Mucosa of descending colon (tissue), 3 donors: Measurements from ENCODE around the gene MSANTD4. TPM values are rescaled to one million over a fixed set of nuclear protein-coding genes. Genes with fewer than 3 reads are reported as not detected.

Source experiments
- ATAC-seq: fragments of 200-7000 bp; cut with Tn5 transposase; one replicate; pipeline ENCODE4 v1.9.1; 2020; ENCODE audit warnings: mild to moderate bottlenecking, moderate library complexity
- DNase-seq, 3 donors: peaks; one replicate each; pipeline ENCODE4 v3.0.0-alpha.2; 2020
- H3K36me3 ChIP-seq: fragments of 200-600 bp; one replicate; pipeline ENCODE4 v1.8.0; 2021; ENCODE audit warnings: low read depth, mild to moderate bottlenecking
- H3K4me1 ChIP-seq: fragments of 200-600 bp; one replicate; pipeline ENCODE4 v1.8.0; 2021; ENCODE audit warnings: low read depth, mild to moderate bottlenecking
- H3K4me3 ChIP-seq: fragments of 200-600 bp; one replicate; pipeline ENCODE4 v1.8.0; 2021; ENCODE audit warnings: mild to moderate bottlenecking
- H3K9me3 ChIP-seq: fragments of 200-600 bp; one replicate; pipeline ENCODE4 v1.8.0; 2021; ENCODE audit warnings: mild to moderate bottlenecking
- CTCF ChIP-seq: fragments of 200-600 bp; IDR thresholded peaks from one replicate; pipeline ENCODE4 v1.8.0; 2022; ENCODE audit warnings: antibody characterized with exemption, mild to moderate bottlenecking
- intact Hi-C, 2 donors: fragments of 100-400 bp; cut with DNase I in 1 of 2; cut with micrococcal nuclease in 1 of 2; formaldehyde crosslinking; loops; one replicate each; pipeline versions ENCODE4 v1.11.0 to v1.11.1; 2022; cut with DNase I, micrococcal nuclease
- long read RNA-seq, 2 donors: library from polyadenylated mRNA; unstranded; transcript quantifications; one replicate each; pipeline ENCODE4 v2.0.0, GENCODE V29; 2019 to 2021
- total RNA-seq, 3 donors: library from RNA; stranded (reverse); fragmentation: NEBNext Ultra II Directional in 2 of 3; extraction: Animal tissue kit (Norgen Biotek cat#: 25700) in 2 of 3; gene quantifications; one replicate each; pipeline versions ENCODE4 v1.2.1 to v1.2.4, GENCODE V29; 2021 to 2023
- donor health status: DM: no; HTN: no; CAD: no; lungs with moderate emphysema.
- donor health status: DM: no; HTN: no; CAD: no.
- donor health status: DM: no; HTN: yes; CAD: no.

The MSANTD4 gene
- total RNA-seq = 10 to 100 TPM in 1 of 3 donors, 1 to 10 TPM in 2; 6.2 to 21.3 (median 7.8) TPM
- long read RNA-seq, donor 1, full-length matches to known transcripts = 9 of 14 reads
- long read RNA-seq, donor 1, partial matches to known transcripts = 3 of 14 reads
- long read RNA-seq, donor 1, other reads (novel, unspliced or antisense) = 2 of 14 reads
- long read RNA-seq, donor 2, partial matches to known transcripts = 2 of 4 reads
- long read RNA-seq, donor 2, other reads (novel, unspliced or antisense) = 1 of 4 reads

GRCh38 chr11:106021967-106022794, at the start of gene MSANTD4:
TSS of gene MSANTD4 (minus strand) at chr11:106022240. CDS start at chr11:106010917, 11,323 bp downstream.
- Histone ChIP-seq H3K4me3 (peak within 1 kb of the TSS; percentile 60), H3K4me1 (peaks cover 3% of the 10 kb centered on the region), H3K36me3 (no peaks in the 10 kb centered on the region), H3K9me3 (no peaks in the 10 kb centered on the region)
- intact Hi-C loops = loop anchor here in 1 of 2 donors (10.0 kb wide), 1 partner anchor 53 kb away; the partner anchor contains the start of genes AASDHPPT and KBTBD3
- ATAC-seq (peak; percentile 99), DNase-seq (peak; percentile 98 to 99 (median 99))
- TF ChIP-seq CTCF = no peak

- Histone ChIP-seq H3K4me1 (no peaks in the 10 kb centered on the region), H3K4me3 (no peak overlapping the region), H3K36me3 (no peaks in the 10 kb centered on the region), H3K9me3 (no peaks in the 10 kb centered on the region)
- DNase-seq = no peak
- no peak for ATAC-seq
- TF ChIP-seq CTCF = no peak
- intact Hi-C loops = loop anchor here in 1 of 2 donors (10.0 kb wide), 1 partner anchor 46 kb away; the partner anchor contains the start of gene MSANTD4
These were observed 48.6 kb upstream of the MSANTD4 start for GRCh38 chr11:106070606-106071005.

- no peak for DNase-seq
These were observed 41.0 kb upstream of the MSANTD4 start for GRCh38 chr11:106063009-106063408.

GRCh38 chr11:106061954-106062949, 40.2 kb upstream of the MSANTD4 start:
- DNase-seq = no peak
- Histone ChIP-seq H3K36me3 (no peaks in the 10 kb centered on the region), H3K9me3 (no peaks in the 10 kb centered on the region), H3K4me3 (no peak overlapping the region), H3K4me1 (no peaks in the 10 kb centered on the region)
- intact Hi-C loops = no loop called here
- TF ChIP-seq CTCF = no peak
- ATAC-seq = no peak

More at GRCh38 chr11:106063009-106063408, 41.0 kb upstream of the MSANTD4 start:
- intact Hi-C loops = no loop called here
- TF ChIP-seq CTCF = no peak
- Histone ChIP-seq H3K4me3 (no peak overlapping the region), H3K36me3 (no peaks in the 10 kb centered on the region), H3K4me1 (no peaks in the 10 kb centered on the region), H3K9me3 (no peaks in the 10 kb centered on the region)
- ATAC-seq = no peak

GRCh38 chr11:106061249-106061784, 39.3 kb upstream of the MSANTD4 start:
- no peaks in the 10 kb centered on the region for H3K9me3 ChIP-seq
- TF ChIP-seq CTCF = no peak
- ATAC-seq = no peak
- intact Hi-C loops = no loop called here
- DNase-seq = no peak
- no peak overlapping the region for H3K4me3 ChIP-seq
- H3K36me3 ChIP-seq = no peaks in the 10 kb centered on the region
- H3K4me1 ChIP-seq = no peaks in the 10 kb centered on the region
